ENCODE data around the gene TOMM40.

GRCh38 chr19:44871809-44872208 is 19.2 kb upstream of the TOMM40 start:
- TF ChIP-seq EZH2 (IDR thresholded peaks at IDR 0.05; ENCODE audit: borderline replicate concordance) (no peak), CTCF (IDR thresholded peaks at IDR 0.05; ENCODE audit: poor library complexity) (no peak), EZH2phosphoT487 (IDR thresholded peaks at IDR 0.05; ENCODE audit: low read depth, severe bottlenecking, unreplicated experiment) (no peak)

Data from hepatocyte (in vitro differentiated cells).